Left renal cortex interstitium (tissue), 4 donors: ENCODE results near the gene SH3PXD2A. TPM values are rescaled to one million over a fixed set of nuclear protein-coding genes. Genes with fewer than 3 reads are reported as not detected.
A peak's percentile ranks its signal among the peaks of the same experiment; 100 is the strongest.

Experiments used
- DNase-seq, 4 donors: peaks; one replicate each; pipeline ENCODE4 v3.0.0-alpha.2; 2013; ENCODE audit warnings: low read depth in 4 of 4, low spot score in 2 of 4, missing footprints in 1 of 4
- polyA plus RNA-seq, 4 donors: library from polyadenylated mRNA; unstranded; fragments of 120-200 nt; gene quantifications; one replicate each; pipeline ENCODE4 v1.2.1, GENCODE V29; 2013; ENCODE audit not compliant: insufficient read length in 4 of 4

Gene SH3PXD2A
- polyA plus RNA-seq, 4 donors, result 27.6 to 35.5 (median 29.4) TPM

- no peak for DNase-seq
Measured at GRCh38 chr10:103714232-103714891, 141.0 kb downstream of the SH3PXD2A start.

GRCh38 chr10:103713676-103714075 lies 141.7 kb downstream of the SH3PXD2A start:
- no peak for DNase-seq

- DNase-seq, result peak; percentile 58 to 69 (median 62)
Measured at GRCh38 chr10:103712898-103713498, 142.4 kb downstream of the SH3PXD2A start.

- DNase-seq, result no peak
Measured at GRCh38 chr10:103712146-103712545, 143.2 kb downstream of the SH3PXD2A start.

GRCh38 chr10:103711351-103711994 lies 143.9 kb downstream of the SH3PXD2A start:
- no peak for DNase-seq

GRCh38 chr10:103710490-103710889 lies 144.9 kb downstream of the SH3PXD2A start:
- DNase-seq, result no peak

GRCh38 chr10:103709341-103709920 lies 145.9 kb downstream of the SH3PXD2A start:
- no peak for DNase-seq

- no peak for DNase-seq
Measured at GRCh38 chr10:103708627-103709288, 146.6 kb downstream of the SH3PXD2A start.

GRCh38 chr10:103707956-103708626 lies 147.3 kb downstream of the SH3PXD2A start:
- DNase-seq, result no peak

GRCh38 chr10:103706762-103707161 lies 148.6 kb downstream of the SH3PXD2A start:
- no peak for DNase-seq

- DNase-seq, result no peak
Measured at GRCh38 chr10:103706047-103706446, 149.3 kb downstream of the SH3PXD2A start.

GRCh38 chr10:103703941-103704919 lies 151.1 kb downstream of the SH3PXD2A start:
- no peak for DNase-seq

- no peak for DNase-seq
Measured at GRCh38 chr10:103701380-103702222, 153.8 kb downstream of the SH3PXD2A start.

GRCh38 chr10:103700436-103700715 lies 155.0 kb downstream of the SH3PXD2A start:
- DNase-seq, result no peak

GRCh38 chr10:103699611-103700435 lies 155.6 kb downstream of the SH3PXD2A start:
- no peak for DNase-seq

GRCh38 chr10:103698266-103698665 lies 157.1 kb downstream of the SH3PXD2A start:
- DNase-seq, result no peak

GRCh38 chr10:103697787-103698186 lies 157.6 kb downstream of the SH3PXD2A start:
- DNase-seq, result no peak
